Lung (tissue), 12 donors: ENCODE measurements around the gene FOXJ3. TPM values are rescaled to one million over a fixed set of nuclear protein-coding genes. Genes with fewer than 3 reads are reported as not detected.

Source experiments
- ATAC-seq: fragments of 200-7000 bp; cut with Tn5 transposase; one replicate; pipeline ENCODE4 v1.9.1; 2020; ENCODE audit warnings: moderate number of reproducible peaks; ENCODE audit not compliant: insufficient read depth, low FRiP score
- DNase-seq, 3 donors: peaks; one replicate each; pipeline ENCODE4 v3.0.0-alpha.2; 2013 to 2017
- H3K27ac ChIP-seq, 2 donors: one replicate each; pipeline ENCODE4 v1.5.1; 2013; ENCODE audit warnings: mild to moderate bottlenecking in 2 of 2, moderate library complexity in 2 of 2, control low read depth in 1 of 2, inconsistent platforms in 1 of 2, low read depth in 1 of 2, low read length in 1 of 2
- H3K27me3 ChIP-seq, 3 donors: one replicate each; pipeline ENCODE4 v1.5.1; 2013; ENCODE audit warnings: low read length in 2 of 3; ENCODE audit not compliant: control insufficient read depth in 3 of 3, insufficient read depth in 3 of 3
- H3K36me3 ChIP-seq, 4 donors: one replicate each; pipeline ENCODE4 v1.5.1; 2013; ENCODE audit warnings: low read length in 4 of 4, mild to moderate bottlenecking in 1 of 4, moderate library complexity in 1 of 4; ENCODE audit not compliant: control insufficient read depth in 4 of 4, insufficient read depth in 4 of 4
- H3K4me1 ChIP-seq, 5 donors: one replicate each; pipeline ENCODE4 v1.5.1; 2013; ENCODE audit warnings: low read length in 5 of 5, mild to moderate bottlenecking in 2 of 5, moderate library complexity in 1 of 5; ENCODE audit not compliant: control insufficient read depth in 5 of 5, insufficient read depth in 5 of 5
- H3K4me3 ChIP-seq: one replicate; pipeline ENCODE4 v1.5.1; 2013; ENCODE audit warnings: mild to moderate bottlenecking, control low read depth, moderate library complexity
- H3K9ac ChIP-seq, 2 donors: one replicate each; pipeline ENCODE4 v1.5.1; 2013; ENCODE audit warnings: low read length in 2 of 2, control low read depth in 1 of 2; ENCODE audit not compliant: insufficient read depth in 1 of 2
- H3K9me3 ChIP-seq, 4 donors: one replicate each; pipeline ENCODE4 v1.5.1; 2013; ENCODE audit warnings: low read length in 3 of 4, mild to moderate bottlenecking in 1 of 4, moderate library complexity in 1 of 4; ENCODE audit not compliant: control insufficient read depth in 4 of 4, insufficient read depth in 3 of 4
- CTCF ChIP-seq: IDR thresholded peaks from 2 replicates; pipeline ENCODE4 v1.5.1; 2012; ENCODE audit warnings: mild to moderate bottlenecking; ENCODE audit errors: control extremely low read depth, extremely low read depth
- WGBS, 2 donors: extraction: QIAGEN DNeasy Blood & Tissue Kit; methylation state at CpG; one replicate each; pipeline ENCODE4 v1.1.7; 2013; 5-methylcytosine and 5-hydroxymethylcytosine counted together
- polyA plus RNA-seq, 2 donors: library from polyadenylated mRNA; stranded (reverse); fragments of 200-250 nt; gene quantifications; one replicate each; pipeline ENCODE4 v1.2.1, GENCODE V29; 2013
- total RNA-seq, 2 donors: library from RNA; depleted of rRNA in 1 of 2; stranded (reverse); fragments of >200 nt in 1 of 2; gene quantifications; one replicate each; pipeline ENCODE4 v1.2.1, GENCODE V29; 2014 to 2021
- donor health status: control.
- donor health status: control.
- donor health status: Bipolar disorder and iron deficiency.
- donor health status: healthy.
- donor health status: DM: yes; HTN: yes; CAD: no.

FOXJ3 gene
- total and polyA plus RNA-seq, 4 donors = 11.9 to 106 (median 26.6) TPM

GRCh38 chr1:42369471-42369870, 34.4 kb upstream of the FOXJ3 start:
- DNase-seq (no peak), ATAC-seq (no peak)
- Histone ChIP-seq H3K27me3 (peaks cover 0 to 3% (median 0%) of the 10 kb centered on the region in 3 donors), H3K27ac (peak overlapping the region in 1 of 2 donors; percentile 47), H3K36me3 (no peaks in the 10 kb centered on the region), H3K9me3 (no peaks in the 10 kb centered on the region), H3K4me3 (no peak overlapping the region), H3K9ac (no peak overlapping the region), H3K4me1 (no peaks in the 10 kb centered on the region)
- no peak for TF ChIP-seq CTCF
- 89 to 90% methylated on average over 1 of the region's 1 CpG for WGBS, 2 donors

- Histone ChIP-seq H3K27me3 (peaks cover 0 to 3% (median 0%) of the 10 kb centered on the region in 3 donors), H3K9me3 (no peaks in the 10 kb centered on the region), H3K4me1 (no peaks in the 10 kb centered on the region), H3K36me3 (no peaks in the 10 kb centered on the region), H3K4me3 (no peak overlapping the region), H3K27ac (peak overlapping the region in 1 of 2 donors; percentile 43), H3K9ac (no peak overlapping the region)
- 81 to 94% methylated on average over 7 of the region's 7 CpGs for WGBS, 2 donors
- ATAC-seq (no peak), DNase-seq (peak in 1 of 3 donors; percentile 16)
- TF ChIP-seq CTCF = no peak
Observed at GRCh38 chr1:42368096-42368795, 33.2 kb upstream of the FOXJ3 start.

GRCh38 chr1:42365118-42365517, 30.1 kb upstream of the FOXJ3 start:
- no peak overlapping the region for H3K4me3 ChIP-seq
- H3K9me3 ChIP-seq = no peaks in the 10 kb centered on the region
- no peak for ATAC-seq
- H3K27ac ChIP-seq = no peak overlapping the region
- 85 to 90% methylated on average over 2 of the region's 2 CpGs for WGBS, 2 donors
- H3K9ac ChIP-seq = no peak overlapping the region
- H3K27me3 ChIP-seq = no peaks in the 10 kb centered on the region
- no peaks in the 10 kb centered on the region for H3K4me1 ChIP-seq
- no peak for DNase-seq
- TF ChIP-seq CTCF = no peak
- H3K36me3 ChIP-seq = no peaks in the 10 kb centered on the region

- Histone ChIP-seq H3K36me3 (no peaks in the 10 kb centered on the region), H3K9me3 (no peaks in the 10 kb centered on the region), H3K9ac (no peak overlapping the region), H3K27me3 (no peaks in the 10 kb centered on the region), H3K4me3 (no peak overlapping the region), H3K4me1 (no peaks in the 10 kb centered on the region), H3K27ac (no peak overlapping the region)
- ATAC-seq (no peak), DNase-seq (no peak)
- 95 to 98% methylated on average over 2 of the region's 2 CpGs for WGBS, 2 donors
- no peak for TF ChIP-seq CTCF
Observed at GRCh38 chr1:42364542-42364941, 29.5 kb upstream of the FOXJ3 start.
